ENCODE measurements around the gene DZIP1L.

DNA sequence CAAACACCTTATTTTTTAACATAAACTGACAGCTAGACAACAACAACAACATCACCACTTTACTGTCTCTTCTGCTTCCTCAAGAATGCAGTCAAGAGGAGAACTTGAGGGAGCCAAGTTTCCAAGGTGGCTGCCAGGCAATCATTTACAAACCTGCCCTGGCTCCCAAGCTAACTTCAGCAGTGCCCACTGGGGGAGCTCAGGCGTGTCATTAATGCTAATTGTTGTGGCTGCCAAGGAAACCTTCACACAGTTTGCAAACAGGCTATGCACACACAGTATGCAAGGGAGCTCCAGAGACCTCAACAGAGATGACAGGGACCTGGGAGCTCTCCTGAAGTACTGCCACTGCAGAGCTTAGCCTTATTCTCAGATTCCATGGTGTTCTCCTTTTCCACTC is 2.1 kb downstream of the DZIP1L start:
- TF ChIP-seq ZBTB11 (CRISPR knock-in tag; IDR thresholded peaks at IDR 0.05) (no peak), CTCF (IDR thresholded peaks at IDR 0.05 in 2 of 3, conservative IDR thresholded peaks at IDR 0.05 in 1 of 3; ENCODE audit: insufficient read depth in 2 of 3, low read depth in 1 of 3, low read length in 3 of 3) (no peak), FUS (optimal IDR thresholded peaks at IDR 0.05; ENCODE audit: low read depth, low read length) (no peak), MYNN (IDR thresholded peaks at IDR 0.05) (no peak), MYNN (CRISPR knock-in tag; IDR thresholded peaks at IDR 0.05) (no peak), CHD1 (IDR thresholded peaks at IDR 0.05; ENCODE audit: low read length) (no peak), SNRNP70 (optimal IDR thresholded peaks at IDR 0.05; ENCODE audit: low read depth, low read length) (no peak), NFIC (IDR thresholded peaks at IDR 0.05) (no peak), RUNX1 (IDR thresholded peaks at IDR 0.05; ENCODE audit: low read depth) (no peak)
- TF ChIP-seq, protein P1, sequence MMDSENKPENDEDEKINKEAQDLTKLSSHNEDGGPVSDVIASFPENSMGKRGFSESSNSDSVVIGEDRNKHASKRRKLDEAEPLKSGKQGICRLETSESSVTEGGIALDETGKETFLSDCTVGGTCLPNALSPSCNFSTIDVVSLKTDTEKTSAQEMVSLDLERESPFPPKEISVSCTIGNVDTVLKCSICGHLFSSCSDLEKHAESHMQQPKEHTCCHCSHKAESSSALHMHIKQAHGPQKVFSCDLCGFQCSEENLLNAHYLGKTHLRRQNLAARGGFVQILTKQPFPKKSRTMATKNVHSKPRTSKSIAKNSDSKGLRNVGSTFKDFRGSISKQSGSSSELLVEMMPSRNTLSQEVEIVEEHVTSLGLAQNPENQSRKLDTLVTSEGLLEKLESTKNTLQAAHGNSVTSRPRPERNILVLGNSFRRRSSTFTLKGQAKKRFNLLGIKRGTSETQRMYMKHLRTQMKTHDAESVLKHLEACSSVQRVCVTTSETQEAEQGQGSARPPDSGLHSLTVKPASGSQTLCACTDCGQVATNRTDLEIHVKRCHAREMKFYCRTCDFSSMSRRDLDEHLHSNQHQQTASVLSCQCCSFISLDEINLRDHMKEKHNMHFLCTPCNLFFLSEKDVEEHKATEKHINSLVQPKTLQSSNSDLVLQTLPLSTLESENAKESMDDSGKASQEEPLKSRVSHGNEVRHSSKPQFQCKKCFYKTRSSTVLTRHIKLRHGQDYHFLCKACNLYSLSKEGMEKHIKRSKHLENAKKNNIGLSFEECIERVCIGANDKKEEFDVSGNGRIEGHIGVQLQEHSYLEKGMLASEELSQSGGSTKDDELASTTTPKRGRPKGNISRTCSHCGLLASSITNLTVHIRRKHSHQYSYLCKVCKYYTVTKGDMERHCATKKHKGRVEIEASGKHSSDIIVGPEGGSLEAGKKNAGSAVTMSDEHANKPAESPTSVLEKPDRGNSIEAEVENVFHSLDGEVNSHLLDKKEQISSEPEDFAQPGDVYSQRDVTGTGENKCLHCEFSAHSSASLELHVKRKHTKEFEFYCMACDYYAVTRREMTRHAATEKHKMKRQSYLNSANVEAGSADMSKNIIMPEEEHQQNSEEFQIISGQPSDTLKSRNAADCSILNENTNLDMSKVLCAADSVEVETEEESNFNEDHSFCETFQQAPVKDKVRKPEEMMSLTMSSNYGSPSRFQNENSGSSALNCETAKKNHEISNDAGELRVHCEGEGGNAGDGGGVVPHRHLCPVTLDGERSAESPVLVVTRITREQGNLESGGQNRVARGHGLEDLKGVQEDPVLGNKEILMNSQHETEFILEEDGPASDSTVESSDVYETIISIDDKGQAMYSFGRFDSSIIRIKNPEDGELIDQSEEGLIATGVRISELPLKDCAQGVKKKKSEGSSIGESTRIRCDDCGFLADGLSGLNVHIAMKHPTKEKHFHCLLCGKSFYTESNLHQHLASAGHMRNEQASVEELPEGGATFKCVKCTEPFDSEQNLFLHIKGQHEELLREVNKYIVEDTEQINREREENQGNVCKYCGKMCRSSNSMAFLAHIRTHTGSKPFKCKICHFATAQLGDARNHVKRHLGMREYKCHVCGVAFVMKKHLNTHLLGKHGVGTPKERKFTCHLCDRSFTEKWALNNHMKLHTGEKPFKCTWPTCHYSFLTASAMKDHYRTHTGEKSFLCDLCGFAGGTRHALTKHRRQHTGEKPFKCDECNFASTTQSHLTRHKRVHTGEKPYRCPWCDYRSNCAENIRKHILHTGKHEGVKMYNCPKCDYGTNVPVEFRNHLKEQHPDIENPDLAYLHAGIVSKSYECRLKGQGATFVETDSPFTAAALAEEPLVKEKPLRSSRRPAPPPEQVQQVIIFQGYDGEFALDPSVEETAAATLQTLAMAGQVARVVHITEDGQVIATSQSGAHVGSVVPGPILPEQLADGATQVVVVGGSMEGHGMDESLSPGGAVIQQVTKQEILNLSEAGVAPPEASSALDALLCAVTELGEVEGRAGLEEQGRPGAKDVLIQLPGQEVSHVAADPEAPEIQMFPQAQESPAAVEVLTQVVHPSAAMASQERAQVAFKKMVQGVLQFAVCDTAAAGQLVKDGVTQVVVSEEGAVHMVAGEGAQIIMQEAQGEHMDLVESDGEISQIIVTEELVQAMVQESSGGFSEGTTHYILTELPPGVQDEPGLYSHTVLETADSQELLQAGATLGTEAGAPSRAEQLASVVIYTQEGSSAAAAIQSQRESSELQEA (IDR thresholded peaks at IDR 0.05; ENCODE audit: low read depth): no peak
- TF ChIP-seq, protein P2, sequence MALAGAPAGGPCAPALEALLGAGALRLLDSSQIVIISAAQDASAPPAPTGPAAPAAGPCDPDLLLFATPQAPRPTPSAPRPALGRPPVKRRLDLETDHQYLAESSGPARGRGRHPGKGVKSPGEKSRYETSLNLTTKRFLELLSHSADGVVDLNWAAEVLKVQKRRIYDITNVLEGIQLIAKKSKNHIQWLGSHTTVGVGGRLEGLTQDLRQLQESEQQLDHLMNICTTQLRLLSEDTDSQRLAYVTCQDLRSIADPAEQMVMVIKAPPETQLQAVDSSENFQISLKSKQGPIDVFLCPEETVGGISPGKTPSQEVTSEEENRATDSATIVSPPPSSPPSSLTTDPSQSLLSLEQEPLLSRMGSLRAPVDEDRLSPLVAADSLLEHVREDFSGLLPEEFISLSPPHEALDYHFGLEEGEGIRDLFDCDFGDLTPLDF (CRISPR knock-in tag; IDR thresholded peaks at IDR 0.05): no peak

All from K562 (cell line).